ENCODE results near the gene MEIS3.
"Not testable (repeated sequence)": the region's sequence is repeated elsewhere in the genome, so short reads cannot be mapped to it uniquely, and the experiment has no call there.

MEIS3 gene

DNA sequence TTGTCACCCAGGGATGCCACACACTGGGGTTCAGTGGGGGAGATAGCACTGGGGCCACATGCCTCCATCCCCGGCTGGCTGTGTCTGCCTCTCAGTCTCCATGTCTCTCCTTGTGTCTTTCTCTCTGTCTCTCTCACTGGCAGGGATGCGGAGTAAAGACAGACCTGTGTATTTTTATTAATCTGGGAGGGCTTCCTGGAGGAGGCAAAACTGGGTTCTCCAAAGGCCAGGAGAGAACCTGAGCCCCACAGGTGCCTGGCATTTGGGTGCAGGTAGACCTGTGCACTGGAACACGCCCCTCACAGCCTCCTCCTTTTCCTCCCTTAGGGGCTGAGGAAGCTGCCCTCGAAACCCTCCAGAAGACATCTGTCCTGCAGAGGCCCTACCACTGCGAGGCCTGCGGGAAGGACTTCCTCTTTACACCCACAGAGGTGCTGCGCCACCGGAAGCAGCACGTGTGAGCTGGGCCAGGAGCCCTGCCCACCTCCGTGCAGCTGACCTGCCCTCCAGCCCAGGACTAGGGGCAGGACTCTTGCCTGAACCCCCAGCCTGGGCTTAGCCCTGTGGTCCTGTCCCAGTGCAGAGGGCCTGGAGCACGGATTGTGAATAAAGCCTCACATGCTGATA is 37.6 kb downstream of the MEIS3 start:
- DNase-seq, result no peak

DNA sequence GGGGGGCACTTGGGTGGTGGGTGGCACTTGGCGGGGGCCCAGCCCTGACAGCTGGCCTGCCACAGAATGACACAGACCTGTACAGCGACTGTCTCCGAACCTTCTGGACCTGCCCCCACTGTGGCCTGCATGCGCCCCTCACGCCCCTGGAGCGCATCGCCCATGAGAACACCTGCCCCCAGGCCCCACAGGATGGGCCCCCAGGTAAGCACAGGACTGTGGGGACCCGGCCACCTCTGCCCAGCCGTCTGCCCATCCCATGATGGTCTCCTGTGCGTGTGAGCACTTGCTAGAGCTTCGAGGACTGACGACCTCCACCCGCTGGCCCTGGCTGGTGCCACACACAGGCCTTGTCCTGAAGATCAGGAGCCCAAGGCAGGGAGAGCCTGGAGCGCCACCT is 38.2 kb downstream of the MEIS3 start:
- DNase-seq, result no peak

DNA sequence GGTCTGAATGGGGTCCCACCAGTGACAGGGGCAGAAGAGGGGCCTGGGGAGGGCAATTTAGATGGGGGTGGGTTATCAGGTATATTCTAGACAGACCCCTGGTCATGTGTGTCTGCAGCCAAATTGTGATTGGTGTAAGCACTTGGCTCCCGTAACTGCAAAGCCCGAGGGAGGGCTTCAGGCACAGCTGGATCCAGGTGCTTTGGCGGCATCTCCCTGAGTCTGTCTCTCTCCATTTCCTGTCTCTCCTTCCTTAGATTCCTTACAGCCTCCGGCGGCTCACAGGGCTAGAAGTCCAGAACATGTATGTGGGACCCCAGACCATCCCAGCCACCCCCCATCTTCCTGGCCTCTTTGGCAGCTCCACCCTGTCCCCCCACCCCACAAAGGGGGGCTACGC is 38.8 kb downstream of the MEIS3 start:
- DNase-seq, result no peak

DNA sequence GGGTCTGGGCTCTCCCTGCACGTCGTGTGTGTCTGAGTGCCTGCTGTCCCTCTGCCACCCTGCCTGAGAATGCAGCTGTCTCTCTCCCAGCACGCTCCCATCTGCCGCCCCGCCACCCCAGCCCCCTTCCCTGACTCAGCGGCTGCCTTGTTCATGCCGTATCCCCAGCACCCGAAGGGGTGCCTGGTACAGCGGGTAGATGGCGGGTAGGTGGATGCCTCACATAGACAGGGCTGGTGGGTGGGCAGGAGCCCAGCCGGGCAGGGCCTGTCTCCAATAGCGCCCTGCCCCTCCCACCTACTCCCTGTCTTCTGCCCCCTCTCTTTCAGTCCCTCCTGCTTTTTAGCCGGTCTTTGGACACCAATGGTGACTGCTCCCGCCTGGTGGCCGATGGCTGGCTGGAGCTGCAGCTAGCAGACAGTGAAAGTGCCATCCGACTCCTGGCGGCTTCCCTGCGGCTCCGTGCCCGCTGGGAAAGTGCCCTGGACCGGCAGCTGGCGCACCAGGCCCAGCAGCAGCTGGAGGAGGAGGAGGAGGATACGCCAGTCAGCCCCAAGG is 39.9 kb downstream of the MEIS3 start:
- DNase-seq, result no peak

DNA sequence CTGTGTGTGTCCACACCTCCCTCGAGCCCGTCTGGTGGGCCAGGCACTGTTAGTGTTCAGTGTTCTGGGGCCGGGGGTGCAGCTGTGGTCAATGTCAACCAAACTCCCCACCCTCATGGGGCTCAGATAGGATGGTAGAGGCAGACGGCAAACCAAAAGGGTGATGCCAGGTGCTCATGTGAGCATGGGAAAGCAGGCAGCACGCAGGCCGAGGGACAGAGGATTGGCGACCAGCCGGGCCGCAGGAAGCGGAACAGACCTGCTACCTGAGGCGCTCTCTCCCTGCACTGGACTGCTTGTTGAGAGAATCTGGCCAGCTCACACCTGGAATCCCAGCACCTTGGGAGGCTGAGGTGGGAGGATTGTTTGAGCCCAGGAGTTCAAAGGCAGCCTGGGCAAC is 41.1 kb downstream of the MEIS3 start:
- DNase-seq, result no peak

DNA sequence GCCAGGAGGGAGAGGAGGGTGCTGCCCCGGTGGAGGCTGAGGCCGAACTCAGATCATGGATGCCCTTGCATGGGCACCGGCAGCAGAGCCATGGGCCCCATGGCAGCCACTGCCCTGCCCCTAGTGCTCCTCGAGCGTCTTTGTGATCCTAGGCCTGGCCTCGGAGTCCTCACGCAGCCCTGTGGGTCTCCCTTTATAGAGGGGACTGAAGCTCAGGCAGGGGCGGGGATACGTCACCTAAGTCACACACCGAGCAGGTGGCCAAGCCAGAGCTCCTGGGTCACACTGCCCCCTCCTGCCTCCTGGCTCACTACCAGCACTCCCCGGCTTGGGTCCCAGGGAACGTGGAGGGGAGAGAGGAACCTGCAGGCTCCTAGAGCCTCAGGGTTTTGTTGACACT is 41.5 kb downstream of the MEIS3 start:
- no peak for DNase-seq

DNA sequence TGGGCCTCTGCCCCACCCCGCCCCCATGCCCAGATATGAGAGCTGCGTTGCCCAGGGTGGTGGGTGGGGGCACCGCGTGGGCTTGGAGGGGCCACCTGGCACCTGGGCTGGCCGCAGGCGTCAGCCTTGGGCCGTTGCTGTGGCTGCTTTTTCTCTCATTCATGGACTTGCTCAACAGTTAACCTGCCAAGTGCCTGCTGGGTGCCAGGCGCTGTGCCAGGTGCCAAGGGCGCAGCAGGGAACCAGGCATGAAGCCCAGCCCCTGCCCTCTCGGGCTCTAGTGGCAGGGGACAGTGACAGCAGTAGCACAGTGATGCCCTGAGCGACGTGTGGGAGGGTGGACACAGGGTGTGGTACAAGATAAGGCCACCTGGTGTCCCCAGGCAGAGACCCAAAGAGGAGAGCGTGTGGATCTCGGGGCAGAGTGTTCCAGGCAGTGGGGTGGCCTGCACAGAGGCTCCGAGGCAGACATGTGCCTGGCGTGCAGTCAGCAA is 42.1 kb downstream of the MEIS3 start:
- DNase-seq, result no peak

DNA sequence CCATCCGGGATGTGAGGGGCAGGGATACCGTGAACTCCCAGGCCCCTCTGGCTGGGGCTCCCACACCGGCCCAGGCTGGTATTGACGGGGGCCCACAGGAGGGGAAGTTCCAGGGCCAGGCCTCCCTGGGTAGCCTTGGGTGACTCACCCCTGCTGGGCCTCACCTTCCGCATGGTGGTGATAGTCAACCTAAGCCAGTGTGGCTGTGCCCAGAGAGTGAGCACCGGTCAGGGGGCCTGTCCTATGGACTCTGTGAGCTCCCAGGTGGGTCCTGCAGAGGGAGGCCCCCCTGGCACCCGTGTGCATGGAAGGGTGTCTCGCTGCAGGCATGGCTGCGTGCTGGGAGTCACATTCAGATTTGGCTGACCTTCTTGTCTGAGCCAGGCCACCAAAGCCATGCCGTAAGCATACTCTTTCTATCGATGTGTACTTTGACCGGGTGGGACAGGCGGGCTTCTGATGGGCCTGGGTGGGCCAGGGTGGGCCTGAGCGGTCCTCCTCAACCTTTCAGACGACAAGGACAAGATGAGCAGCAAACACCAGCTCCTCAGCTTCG is 42.7 kb downstream of the MEIS3 start:
- no peak for DNase-seq

DNA sequence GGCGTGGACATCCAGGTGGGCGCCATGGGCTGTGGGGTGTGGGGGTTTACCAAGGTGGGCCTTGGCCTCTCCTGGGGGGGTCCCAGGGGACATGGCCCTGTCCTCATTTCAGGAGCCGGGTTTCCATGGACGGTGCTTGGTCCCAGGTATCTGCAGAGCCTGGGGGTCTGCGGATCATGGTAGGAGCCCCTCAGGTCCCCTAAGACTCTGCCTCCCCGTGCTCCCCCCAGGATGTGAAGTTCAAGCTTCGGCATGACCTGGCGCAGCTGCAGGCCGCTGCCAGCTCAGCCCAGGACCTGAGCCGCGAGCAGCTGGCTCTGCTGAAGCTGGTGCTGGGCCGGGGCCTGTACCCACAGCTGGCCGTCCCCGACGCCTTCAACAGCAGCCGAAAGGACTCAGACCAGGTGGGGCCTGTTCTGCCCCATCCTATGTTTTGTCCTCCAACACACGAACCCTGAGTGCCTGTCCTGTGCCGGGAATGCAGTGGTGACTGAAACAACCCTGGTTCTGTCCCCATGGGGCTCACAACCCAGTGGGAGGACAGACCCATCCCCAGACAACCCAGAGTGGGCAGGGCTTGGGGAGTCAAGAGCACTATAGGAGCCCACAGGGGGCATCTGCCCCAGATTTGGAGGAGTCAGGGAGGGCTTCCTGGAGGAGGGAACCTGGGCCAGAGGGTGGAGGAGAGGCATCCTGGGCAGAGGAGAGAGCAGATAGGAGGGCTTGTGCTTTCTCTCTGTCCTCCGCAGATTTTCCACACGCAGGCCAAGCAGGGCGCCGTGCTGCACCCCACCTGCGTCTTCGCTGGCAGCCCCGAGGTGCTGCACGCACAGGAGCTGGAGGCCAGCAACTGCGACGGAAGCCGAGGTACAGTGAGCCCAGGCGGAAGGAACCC is 43.4 kb downstream of the MEIS3 start:
- no peak for DNase-seq

DNA sequence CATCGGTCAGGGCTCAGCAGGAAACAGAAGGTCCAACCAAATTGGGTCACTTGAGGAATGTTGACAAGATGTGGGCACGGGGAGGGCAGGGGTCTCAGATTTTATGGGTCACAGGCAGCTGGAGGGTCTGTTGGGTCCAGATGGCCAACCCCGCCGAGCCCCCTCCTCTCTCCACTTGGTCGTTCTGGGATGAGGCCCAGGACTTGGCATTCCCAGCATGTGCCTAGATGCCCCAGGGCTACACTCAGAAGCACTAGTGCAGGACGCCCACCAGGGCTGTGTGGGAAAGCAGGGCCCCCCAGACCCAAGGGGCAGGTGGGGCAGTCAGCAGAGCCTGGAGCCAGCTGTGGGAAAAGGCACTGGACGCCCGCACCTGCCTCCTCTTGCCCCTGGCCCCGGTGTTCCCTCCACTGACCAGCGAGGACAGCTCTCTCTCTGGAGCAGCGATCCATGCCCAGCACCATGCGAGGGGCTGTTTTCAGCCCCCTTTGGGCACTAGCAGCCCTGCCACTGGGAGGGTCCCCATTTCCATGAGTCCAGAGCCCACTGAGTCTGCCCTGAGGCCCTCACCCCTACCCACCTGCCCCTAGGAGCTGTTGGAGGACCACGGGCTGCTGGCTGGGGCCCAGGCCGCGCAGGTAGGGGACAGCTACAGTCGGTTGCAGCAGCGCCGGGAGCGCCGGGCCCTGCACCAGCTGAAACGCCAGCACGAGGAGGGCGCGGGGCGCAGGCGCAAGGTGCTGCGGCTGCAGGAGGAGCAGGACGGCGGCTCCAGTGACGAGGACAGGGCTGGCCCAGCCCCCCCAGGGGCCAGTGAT is 44.2 kb downstream of the MEIS3 start:
- no peak for DNase-seq

DNA sequence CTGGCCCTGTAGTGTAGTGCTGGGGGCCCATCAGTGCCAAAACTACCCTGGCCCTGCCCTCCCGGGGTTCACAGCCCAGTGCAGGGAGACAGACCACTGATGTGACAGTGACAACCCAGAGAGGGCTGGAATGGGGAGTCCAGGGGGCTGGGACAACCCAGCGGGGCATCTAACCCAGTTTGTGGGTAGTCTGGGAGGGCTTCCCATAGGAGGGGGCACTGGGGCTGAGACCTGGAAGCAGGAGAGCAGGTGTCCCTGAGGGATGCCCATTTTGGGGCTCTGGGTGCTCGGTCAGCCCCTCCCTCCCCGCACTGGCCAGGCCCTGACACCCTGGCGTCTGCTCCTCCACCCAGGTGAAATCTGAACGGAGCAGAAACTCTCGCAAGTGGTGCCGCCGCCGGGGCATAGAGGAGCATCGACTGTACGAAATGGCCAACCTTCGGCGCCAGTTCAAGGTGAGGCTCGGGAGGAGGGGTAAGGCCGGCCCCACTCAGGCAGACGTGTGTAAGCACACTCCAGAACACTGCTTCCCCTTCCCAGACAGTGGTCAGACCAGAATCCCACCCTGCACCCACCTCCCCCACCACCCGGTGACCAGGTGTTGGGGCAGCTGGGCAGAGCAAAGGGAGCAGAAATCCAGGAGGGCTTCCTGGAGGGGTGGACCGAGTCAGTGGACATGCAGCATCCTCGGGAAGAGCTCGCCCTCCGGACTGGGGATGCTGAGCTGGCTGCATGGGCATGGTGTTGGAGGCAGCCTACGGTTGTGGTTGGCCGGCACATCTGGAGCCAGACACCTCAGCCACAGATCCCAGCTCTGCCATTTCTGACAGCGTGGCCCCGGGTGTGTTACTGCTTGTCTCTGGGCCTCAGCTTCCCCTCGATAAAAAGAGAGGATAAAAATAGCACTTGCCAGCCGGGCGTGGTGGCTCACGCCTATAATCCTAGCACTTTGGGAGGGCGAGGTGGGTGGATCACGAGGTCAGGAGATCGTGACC is 45.8 kb downstream of the MEIS3 start:
- DNase-seq, result no peak

DNA sequence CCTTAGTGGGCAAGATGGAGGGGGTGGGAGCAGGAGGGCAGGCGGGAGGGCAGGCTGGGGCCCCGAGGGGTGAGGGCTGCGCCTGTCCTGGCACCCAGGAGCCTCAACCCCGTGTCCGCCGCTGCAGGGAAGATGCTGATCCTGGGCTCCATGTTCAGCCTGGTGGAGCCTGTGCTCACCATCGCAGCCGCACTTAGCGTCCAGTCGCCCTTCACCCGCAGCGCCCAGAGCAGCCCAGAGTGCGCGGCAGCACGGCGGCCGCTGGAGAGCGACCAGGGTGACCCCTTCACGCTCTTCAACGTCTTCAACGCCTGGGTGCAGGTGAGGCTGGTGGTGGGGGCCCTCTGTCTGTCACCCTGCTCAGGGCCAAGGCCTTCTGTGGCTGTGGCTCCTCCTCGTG is 46.7 kb downstream of the MEIS3 start:
- no peak for DNase-seq

DNA sequence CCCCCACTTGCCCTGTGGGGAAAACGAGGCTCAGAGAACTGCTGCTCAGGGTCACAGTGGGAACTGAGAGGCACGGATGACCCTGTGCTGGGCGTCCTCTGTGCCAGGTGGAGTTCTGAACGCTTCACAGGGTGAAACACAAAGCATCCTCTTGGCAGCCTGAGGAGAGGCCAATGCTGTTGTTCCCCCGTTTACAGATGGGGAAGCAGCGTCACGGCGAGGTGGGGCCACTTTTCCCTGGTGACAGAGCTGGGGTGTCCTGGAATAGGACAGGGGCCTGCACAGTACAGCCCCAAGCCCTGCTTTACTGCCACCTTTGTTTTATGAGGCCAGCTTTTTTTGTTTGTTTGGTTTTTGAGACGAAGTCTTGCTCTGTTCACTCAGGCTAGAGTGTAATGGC is 48.1 kb downstream of the MEIS3 start:
- no peak for DNase-seq

DNA sequence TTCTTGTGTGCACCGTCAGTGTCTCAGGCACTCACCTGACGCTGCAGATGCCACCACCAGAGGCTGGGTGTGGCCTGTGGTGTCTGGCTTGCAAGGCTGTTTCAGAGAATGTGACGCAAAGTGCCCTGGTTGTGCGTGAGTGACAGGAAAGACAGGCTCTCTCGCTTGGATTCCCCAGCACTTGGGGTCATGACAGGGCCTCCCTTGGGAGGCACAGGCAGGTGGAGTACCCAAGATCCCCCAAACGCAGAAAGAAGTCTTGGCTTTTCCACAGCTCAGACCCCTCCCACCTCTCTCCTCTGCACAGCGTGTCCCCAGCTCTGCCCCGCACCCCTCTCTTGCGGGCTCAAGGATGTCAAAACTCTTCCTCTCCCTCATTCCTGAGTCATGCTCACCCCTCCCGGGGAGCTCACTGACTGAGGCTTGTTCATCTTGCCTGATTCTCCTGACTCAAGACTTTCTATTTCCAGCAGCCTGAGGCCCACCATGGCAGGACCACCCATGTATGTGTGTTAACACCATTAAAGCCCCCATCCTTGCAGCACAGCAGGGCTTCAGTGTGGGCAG is 49.2 kb downstream of the MEIS3 start:
- DNase-seq, result no peak

DNA sequence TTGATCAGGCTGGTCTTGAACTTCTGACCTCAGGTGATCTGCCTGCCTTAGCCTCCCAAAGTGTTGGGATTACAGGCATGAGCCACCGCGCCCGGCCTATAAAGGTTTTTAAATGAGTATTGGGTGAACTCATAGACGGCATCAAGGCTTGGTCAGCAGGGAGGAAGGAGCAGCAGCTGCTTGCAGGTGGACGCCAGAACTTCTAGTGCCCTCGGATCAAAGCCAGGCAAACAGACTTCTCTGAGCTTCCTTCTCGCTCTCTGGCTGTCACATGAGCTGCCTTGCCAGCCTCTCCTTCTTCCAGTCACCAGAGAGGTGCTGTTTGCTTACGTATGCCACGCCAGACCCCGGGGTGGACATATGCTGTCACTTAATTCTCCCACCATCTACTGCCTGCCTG is 53.9 kb downstream of the MEIS3 start:
- DNase-seq, result not testable (repeated sequence)

DNA sequence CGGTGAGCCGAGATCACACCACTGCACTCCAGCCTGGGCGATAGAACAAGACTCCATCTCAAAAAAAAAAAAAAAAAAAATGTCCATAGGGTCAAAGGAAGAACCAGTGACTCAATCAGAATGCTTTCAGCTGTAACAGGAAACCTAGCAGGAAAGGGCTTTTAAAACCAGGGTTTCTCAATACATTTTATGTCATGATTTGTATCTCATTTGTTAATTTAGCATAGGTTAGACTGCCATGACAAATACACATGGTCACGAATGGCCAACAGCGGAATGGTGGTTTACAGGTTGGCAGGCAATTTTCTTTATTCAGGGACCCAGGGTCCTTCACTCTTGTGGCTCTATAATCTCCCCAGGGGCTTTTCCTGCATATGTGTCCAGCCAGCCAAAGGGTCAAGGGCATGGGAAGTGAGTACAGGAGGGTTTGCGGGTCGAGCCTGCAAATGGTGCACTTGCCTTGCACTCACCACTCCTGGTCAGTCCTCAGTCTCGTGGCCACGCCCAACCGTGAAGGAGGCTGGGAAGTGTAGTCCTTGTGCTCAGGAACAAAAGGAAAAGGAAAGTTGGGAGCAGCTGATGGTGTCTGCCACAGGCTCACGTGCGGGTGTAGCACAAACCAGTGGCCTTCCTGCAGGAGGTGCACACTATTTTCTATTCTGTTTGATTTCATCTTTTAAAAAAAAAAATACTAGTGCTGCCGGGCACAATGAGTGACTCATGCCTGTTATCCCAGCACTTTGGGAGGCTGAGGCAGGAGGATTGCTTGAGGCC is 55.4 kb downstream of the MEIS3 start:
- no peak for DNase-seq

DNA sequence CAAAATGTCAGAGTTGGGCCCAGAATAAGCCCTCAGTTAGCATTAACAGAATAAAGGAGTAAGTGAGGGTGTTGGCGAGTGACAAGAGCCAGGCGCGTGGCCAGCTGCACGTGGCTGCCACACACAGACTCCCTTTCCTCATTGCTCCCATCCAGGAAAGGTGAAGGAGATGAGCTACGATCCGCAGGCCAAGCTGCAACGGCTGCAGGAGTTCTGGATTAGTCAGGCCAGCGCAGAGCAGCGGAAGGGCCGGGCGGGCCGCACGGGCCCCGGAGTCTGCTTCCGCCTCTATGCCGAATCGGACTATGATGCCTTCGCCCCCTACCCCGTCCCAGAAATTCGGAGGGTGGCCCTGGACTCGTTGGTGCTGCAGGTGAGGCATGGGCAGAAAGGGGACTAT is 57.0 kb downstream of the MEIS3 start:
- DNase-seq, result no peak

DNA sequence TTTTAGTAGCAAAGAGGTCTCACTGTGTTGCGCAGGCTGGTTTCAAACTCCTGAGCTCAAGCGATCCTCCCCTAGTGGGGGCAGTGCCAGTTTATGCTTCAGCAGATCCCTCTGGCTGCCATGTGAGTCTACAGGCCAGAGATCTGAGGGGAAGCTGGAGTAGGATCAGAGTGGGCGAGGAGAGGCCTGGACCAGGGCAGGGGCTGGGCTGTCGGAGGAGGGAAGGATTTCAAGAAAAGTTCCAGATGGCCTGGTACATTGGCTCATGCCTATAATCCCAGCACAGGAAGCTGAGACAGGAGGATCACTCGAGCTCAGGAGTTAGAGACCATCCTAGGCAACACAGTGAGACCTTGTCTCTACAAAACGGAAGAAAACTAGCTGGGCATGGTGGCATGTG is 60.4 kb downstream of the MEIS3 start:
- DNase-seq, result no peak

DNA sequence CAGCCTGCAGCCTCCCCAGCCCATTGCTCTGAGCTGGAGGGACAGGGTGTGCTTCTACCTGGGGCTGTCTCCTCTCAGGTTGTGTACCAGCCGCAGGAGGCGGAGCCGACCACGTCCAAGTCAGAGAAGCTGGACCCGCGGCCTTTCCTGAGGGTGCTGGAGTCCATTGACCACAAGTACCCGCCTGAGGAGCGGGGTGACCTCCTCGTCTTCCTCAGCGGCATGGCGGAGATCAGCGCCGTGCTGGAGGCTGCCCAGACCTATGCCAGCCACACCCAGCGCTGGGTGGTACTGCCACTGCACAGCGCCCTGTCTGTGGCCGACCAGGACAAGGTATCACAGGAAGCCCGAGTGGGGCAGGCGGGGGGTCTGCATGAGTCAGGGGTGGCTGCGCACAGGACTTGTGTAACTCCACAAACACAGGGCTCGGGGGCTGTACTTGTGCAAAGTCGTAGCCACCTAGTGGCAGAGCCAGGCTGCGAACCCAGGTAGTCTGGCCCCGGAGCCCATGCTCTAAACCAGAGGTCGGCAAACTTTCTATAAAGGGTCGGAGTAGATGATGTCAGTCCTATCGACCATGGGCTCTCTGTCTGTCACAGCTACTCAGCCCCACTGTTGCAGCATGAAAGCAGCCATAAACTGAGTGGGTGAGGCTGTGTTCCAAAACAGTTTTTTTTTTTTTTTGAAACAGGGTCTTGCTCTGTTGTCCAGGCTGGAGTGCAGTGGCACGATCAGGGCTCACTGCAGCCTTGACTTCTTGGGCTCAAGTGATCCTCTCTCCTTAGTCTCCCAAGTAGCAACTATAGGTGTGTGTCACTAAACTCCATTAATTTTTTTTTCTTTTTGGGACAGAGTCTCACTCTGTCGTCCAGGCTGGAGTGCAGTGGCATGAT is 61.3 kb downstream of the MEIS3 start:
- DNase-seq, result no peak

All from effector CD4-positive, alpha-beta T cell (primary cell).